Measurements from ENCODE around the gene EMX1. TPM values are rescaled to one million over a fixed set of nuclear protein-coding genes. Genes with fewer than 3 reads are reported as not detected.

Gene EMX1
- total RNA-seq, 5 donors from 2014 or later (not counting 1 experiment from before 2014, with no cell fraction given), result not detected

- 77% methylated on average over 3 of the region's 7 CpGs for WGBS (ENCODE audit: insufficient coverage)
- no peaks in the 10 kb centered on the region for H3K9me3 Mint-ChIP-seq
- DNase-seq (no peak), ATAC-seq (replicated peaks in 1 of 4) (no peak)
- H3K36me3 ChIP-seq (ENCODE audit: control insufficient read depth in 2 of 2, extremely low read depth in 1 of 2, insufficient read depth in 1 of 2, low read length in 1 of 2), result peaks cover 2 to 3% of the 10 kb centered on the region in 2 donors
- CTCF ChIA-PET, result interaction anchor here (0.6 to 0.8 kb wide), 2 partner anchors 9 to 10 kb away, joined by 3 read pairs; no protein-coding TSS in a partner anchor
- H3K27me3 ChIP-seq (replicated peaks in 1 of 2; ENCODE audit: control insufficient read depth in 2 of 2, extremely low read depth in 1 of 2, insufficient read depth in 2 of 2, low read length in 1 of 2), result no peaks in the 10 kb centered on the region
- H3K27ac Mint-ChIP-seq, result no peak overlapping the region
- no peaks in the 10 kb centered on the region for H3K4me1 ChIP-seq (ENCODE audit: control insufficient read depth in 1 of 2, extremely low read depth in 1 of 2, insufficient read depth in 2 of 2, low read length in 2 of 2)
- H3K4me1 Mint-ChIP-seq, result peaks cover 0 to 2% (median 1%) of the 10 kb centered on the region in 3 donors
- POLR2A ChIA-PET, result no interaction called here
- H3K4me3 Mint-ChIP-seq, result no peak overlapping the region
- H3K4me3 ChIP-seq (ENCODE audit: control insufficient read depth in 1 of 2, extremely low read depth in 1 of 2, low read length in 1 of 2), result no peak overlapping the region
- H3K36me3 Mint-ChIP-seq, result peaks cover 3% of the 10 kb centered on the region
- no peak overlapping the region for H3K27ac ChIP-seq (ENCODE audit: low read length)
- no peaks in the 10 kb centered on the region for H3K27me3 Mint-ChIP-seq
- no peaks in the 10 kb centered on the region for H3K9me3 ChIP-seq
Observed at GRCh38 chr2:72984172-72984671, 66.9 kb downstream of the EMX1 start.

Other genes starting within 250 kb of the EMX1 start
- gene EXOC6B, start 91.5 kb upstream of the EMX1 start, total RNA-seq, result 10 to 100 TPM; 13.3 to 18.9 (median 16.6) TPM
- under 1 TPM in 3 of 5 donors, not detected in 2; 0.35 to 0.58 (median 0.39) TPM for gene SPR, start 30.1 kb upstream of the EMX1 start, total RNA-seq
- gene SFXN5, start 154.2 kb downstream of the EMX1 start, total RNA-seq, result 10 to 100 TPM in 2 of 5 donors, 1 to 10 TPM in 3; 6.3 to 14.2 (median 9.7) TPM
- 10 to 100 TPM in 4 of 5 donors, 1 to 10 TPM in 1; 7.9 to 15.2 (median 11.0) TPM for gene RAB11FIP5, start 195.4 kb downstream of the EMX1 start, total RNA-seq